GM18868 (cell line): ENCODE data around the gene IL20.

Source experiments
- ATAC-seq: cut with Tn5 transposase; IDR thresholded peaks from one replicate; pipeline ENCODE4 v1.9.1; 2021; ENCODE audit warnings: mild to moderate bottlenecking, moderate library complexity; ENCODE audit not compliant: unreplicated experiment

Gene IL20

GRCh38 chr1:206864939-206865671, at the start of gene IL20:
IL20 (plus strand) TSS chr1:206865623; CDS start chr1:206865853, 230 bp downstream.
- ATAC-seq = no peak

- ATAC-seq = peak; percentile 75
Measured at GRCh38 chr1:206816390-206817287, 48.8 kb upstream of the IL20 start.

GRCh38 chr1:206821493-206821892, 43.9 kb upstream of the IL20 start:
- no peak for ATAC-seq

- no peak for ATAC-seq
Measured at GRCh38 chr1:206823727-206824126, 41.7 kb upstream of the IL20 start.

GRCh38 chr1:206824331-206824730, 41.1 kb upstream of the IL20 start:
- no peak for ATAC-seq

GRCh38 chr1:206826394-206826793, 39.0 kb upstream of the IL20 start:
- ATAC-seq = no peak

GRCh38 chr1:206828061-206828460, 37.4 kb upstream of the IL20 start:
- ATAC-seq = no peak

- no peak for ATAC-seq
Measured at GRCh38 chr1:206828765-206829164, 36.7 kb upstream of the IL20 start.

GRCh38 chr1:206829282-206829681, 36.1 kb upstream of the IL20 start:
- ATAC-seq = no peak

GRCh38 chr1:206829875-206830274, 35.5 kb upstream of the IL20 start:
- no peak for ATAC-seq

GRCh38 chr1:206831650-206832049, 33.8 kb upstream of the IL20 start:
- no peak for ATAC-seq

- ATAC-seq = no peak
Measured at GRCh38 chr1:206832352-206832880, 33.0 kb upstream of the IL20 start.

GRCh38 chr1:206833106-206833680, 32.2 kb upstream of the IL20 start:
- ATAC-seq = no peak

GRCh38 chr1:206833801-206834200, 31.6 kb upstream of the IL20 start:
- ATAC-seq = no peak

- ATAC-seq = no peak
Measured at GRCh38 chr1:206834217-206834616, 31.2 kb upstream of the IL20 start.

- ATAC-seq = no peak
Measured at GRCh38 chr1:206834711-206835110, 30.7 kb upstream of the IL20 start.

GRCh38 chr1:206835186-206835585, 30.2 kb upstream of the IL20 start:
- ATAC-seq = no peak

- ATAC-seq = no peak
Measured at GRCh38 chr1:206836111-206836510, 29.3 kb upstream of the IL20 start.

- ATAC-seq = no peak
Measured at GRCh38 chr1:206839006-206839560, 26.3 kb upstream of the IL20 start.

- ATAC-seq = no peak
Measured at GRCh38 chr1:206839857-206840256, 25.6 kb upstream of the IL20 start.
